Activated B cell treated with CpG ODN at 0.5 μM for 24 hours (primary cell): ENCODE results near the gene FLT1. TPM values are rescaled to one million over a fixed set of nuclear protein-coding genes. Genes with fewer than 3 reads are reported as not detected.

ENCODE experiments used
- ATAC-seq: fragments of 200-7000 bp; cut with Tn5 transposase; one replicate; pipeline ENCODE4 v1.10.0; 2021; ENCODE audit warnings: low read depth, mild to moderate bottlenecking, moderate library complexity
- CTCF ChIA-PET: fragments of 350-600 bp; sonication (Branson Sonifier 250); formaldehyde crosslinking; loops from one replicate; lab custom pipeline; 2021; ENCODE audit warnings: antibody characterized with exemption; lab: Charles Lee
- POLR2A ChIA-PET: fragments of 350-600 bp; sonication (Branson Sonifier 250); formaldehyde crosslinking; loops from one replicate; lab custom pipeline; 2021; ENCODE audit warnings: antibody characterized with exemption; lab: Charles Lee
- DNase-seq: peaks from one replicate; pipeline ENCODE4 v3.0.0; 2022
- H3K27ac Mint-ChIP-seq: one replicate; pipeline ENCODE4 v1.8.0; 2020; ENCODE audit warnings: mixed read lengths
- H3K27me3 Mint-ChIP-seq: one replicate; pipeline ENCODE4 v1.8.0; 2021; ENCODE audit warnings: mixed read lengths
- H3K36me3 Mint-ChIP-seq: one replicate; pipeline ENCODE4 v1.8.0; 2021; ENCODE audit warnings: low read depth, mixed read lengths
- H3K4me1 Mint-ChIP-seq: one replicate; pipeline ENCODE4 v1.8.0; 2021; ENCODE audit warnings: mixed read lengths
- H3K4me3 Mint-ChIP-seq: one replicate; pipeline ENCODE4 v1.8.0; 2020; ENCODE audit warnings: mild to moderate bottlenecking, mixed read lengths
- H3K9me3 Mint-ChIP-seq: one replicate; pipeline ENCODE4 v1.8.0; 2020; ENCODE audit warnings: mixed read lengths
- CTCF ChIP-seq: fragments of 200-600 bp; IDR thresholded peaks from one replicate; pipeline ENCODE4 v1.8.0; 2022; ENCODE audit warnings: antibody characterized with exemption, mild to moderate bottlenecking
- intact Hi-C: fragments of 100-400 bp; cut with micrococcal nuclease; formaldehyde crosslinking; loops from one replicate; pipeline ENCODE4 v1.15.1; 2024
- total RNA-seq: library from RNA; stranded (reverse); gene quantifications from 2 replicates; pipeline ENCODE4 v1.2.3, GENCODE V29; 2022

FLT1 gene
- total RNA-seq, 1 donor from 2014 or later = 1.3 TPM

GRCh38 chr13:28475916-28476725, 18.8 kb downstream of the FLT1 start:
- no peak for TF ChIP-seq CTCF
- Mint-ChIP-seq H3K27me3 (peaks cover 13% of the 10 kb centered on the region), H3K4me1 (no peaks in the 10 kb centered on the region), H3K27ac (no peak overlapping the region), H3K9me3 (no peaks in the 10 kb centered on the region), H3K36me3 (no peaks in the 10 kb centered on the region), H3K4me3 (no peak overlapping the region)
- POLR2A ChIA-PET = no interaction called here
- CTCF ChIA-PET = no interaction called here
- ATAC-seq (no peak), DNase-seq (no peak)
- intact Hi-C loops = no loop called here

GRCh38 chr13:28474491-28475134, 20.3 kb downstream of the FLT1 start:
- ATAC-seq (no peak), DNase-seq (no peak)
- intact Hi-C loops = no loop called here
- CTCF ChIA-PET = no interaction called here
- H3K27me3 Mint-ChIP-seq = peaks cover 11% of the 10 kb centered on the region
- H3K27ac Mint-ChIP-seq = no peak overlapping the region
- no peak overlapping the region for H3K4me3 Mint-ChIP-seq
- TF ChIP-seq CTCF = no peak
- POLR2A ChIA-PET = no interaction called here
- no peaks in the 10 kb centered on the region for H3K36me3 Mint-ChIP-seq
- H3K4me1 Mint-ChIP-seq = no peaks in the 10 kb centered on the region
- no peaks in the 10 kb centered on the region for H3K9me3 Mint-ChIP-seq

- no peak for DNase-seq
- H3K27ac Mint-ChIP-seq = no peak overlapping the region
- no peaks in the 10 kb centered on the region for H3K36me3 Mint-ChIP-seq
- intact Hi-C loops = no loop called here
- CTCF ChIA-PET = no interaction called here
- no peak for ATAC-seq
- peaks cover 2% of the 10 kb centered on the region for H3K4me1 Mint-ChIP-seq
- POLR2A ChIA-PET = no interaction called here
- TF ChIP-seq CTCF = no peak
- peaks cover 5% of the 10 kb centered on the region for H3K27me3 Mint-ChIP-seq
- no peak overlapping the region for H3K4me3 Mint-ChIP-seq
- H3K9me3 Mint-ChIP-seq = no peaks in the 10 kb centered on the region
These were observed 21.9 kb downstream of the FLT1 start for GRCh38 chr13:28473044-28473443.

- Mint-ChIP-seq H3K4me1 (peaks cover 3% of the 10 kb centered on the region), H3K9me3 (no peaks in the 10 kb centered on the region), H3K27ac (no peak overlapping the region), H3K36me3 (no peaks in the 10 kb centered on the region), H3K4me3 (no peak overlapping the region), H3K27me3 (peaks cover 5% of the 10 kb centered on the region)
- TF ChIP-seq CTCF = no peak
- DNase-seq (no peak), ATAC-seq (no peak)
- ChIA-PET POLR2A (no interaction called here), CTCF (no interaction called here)
- intact Hi-C loops = no loop called here
These were observed 23.5 kb downstream of the FLT1 start for GRCh38 chr13:28471421-28471820.

- POLR2A ChIA-PET = no interaction called here
- H3K36me3 Mint-ChIP-seq = no peaks in the 10 kb centered on the region
- no peaks in the 10 kb centered on the region for H3K9me3 Mint-ChIP-seq
- no peak overlapping the region for H3K4me3 Mint-ChIP-seq
- ATAC-seq = no peak
- peaks cover 5% of the 10 kb centered on the region for H3K27me3 Mint-ChIP-seq
- no peak overlapping the region for H3K27ac Mint-ChIP-seq
- peaks cover 3% of the 10 kb centered on the region for H3K4me1 Mint-ChIP-seq
- DNase-seq = no peak
- intact Hi-C loops = no loop called here
- CTCF ChIA-PET = no interaction called here
- no peak for TF ChIP-seq CTCF
These were observed 24.6 kb downstream of the FLT1 start for GRCh38 chr13:28470296-28470695.
